KOPT-K1 (cell line): ENCODE results near the gene SIX2.

Experiments
- H3K27ac ChIP-seq: fragments of 200-600 bp; sonication (generic); 2 replicates; pipeline ENCODE4 v1.5.1; 2016; ENCODE audit warnings: antibody characterized with exemption, mild to moderate bottlenecking, low read depth, low read length; ENCODE audit not compliant: poor library complexity, severe bottlenecking
- H3K36me3 ChIP-seq: fragments of 200-600 bp; sonication (generic); 2 replicates; pipeline ENCODE4 v1.5.1; 2017; ENCODE audit warnings: antibody characterized with exemption, mild to moderate bottlenecking, low read length, moderate library complexity; ENCODE audit not compliant: insufficient read depth
- H3K9me3 ChIP-seq: fragments of 200-600 bp; sonication (generic); 2 replicates; pipeline ENCODE4 v1.5.1; 2017; ENCODE audit warnings: antibody characterized with exemption, low read length, mild to moderate bottlenecking; ENCODE audit not compliant: insufficient read depth, poor library complexity, severe bottlenecking

SIX2 gene

GRCh38 chr2:45011121-45011520 is 1.9 kb upstream of the SIX2 start:
- H3K36me3 ChIP-seq = no peaks in the 10 kb centered on the region
- no peaks in the 10 kb centered on the region for H3K9me3 ChIP-seq
- no peak overlapping the region for H3K27ac ChIP-seq

GRCh38 chr2:45010702-45011012 is 1.4 kb upstream of the SIX2 start:
- no peaks in the 10 kb centered on the region for H3K36me3 ChIP-seq
- no peak overlapping the region for H3K27ac ChIP-seq

GRCh38 chr2:45009928-45010701 is 863 bp upstream of the SIX2 start:
- H3K9me3 ChIP-seq = no peaks in the 10 kb centered on the region
- H3K36me3 ChIP-seq = no peaks in the 10 kb centered on the region
- H3K27ac ChIP-seq = no peak overlapping the region

More at GRCh38 chr2:45010702-45011012, 1.4 kb upstream of the SIX2 start:
- no peaks in the 10 kb centered on the region for H3K9me3 ChIP-seq

GRCh38 chr2:45008296-45009129 is 739 bp downstream of the SIX2 start:
- Histone ChIP-seq H3K27ac (no peak overlapping the region), H3K36me3 (no peaks in the 10 kb centered on the region), H3K9me3 (no peaks in the 10 kb centered on the region)

- Histone ChIP-seq H3K27ac (no peak overlapping the region), H3K36me3 (no peaks in the 10 kb centered on the region), H3K9me3 (no peaks in the 10 kb centered on the region)
Measured at GRCh38 chr2:45007961-45008295, 1.3 kb downstream of the SIX2 start.

GRCh38 chr2:45006942-45007287 is 2.3 kb downstream of the SIX2 start:
- Histone ChIP-seq H3K9me3 (no peaks in the 10 kb centered on the region), H3K36me3 (no peaks in the 10 kb centered on the region), H3K27ac (no peak overlapping the region)

GRCh38 chr2:45006041-45006941 is 3.0 kb downstream of the SIX2 start:
- no peaks in the 10 kb centered on the region for H3K36me3 ChIP-seq
- H3K27ac ChIP-seq = no peak overlapping the region
- H3K9me3 ChIP-seq = no peaks in the 10 kb centered on the region

GRCh38 chr2:45005261-45006002 is 3.8 kb downstream of the SIX2 start:
- Histone ChIP-seq H3K36me3 (no peaks in the 10 kb centered on the region), H3K27ac (no peak overlapping the region), H3K9me3 (no peaks in the 10 kb centered on the region)

- Histone ChIP-seq H3K9me3 (no peaks in the 10 kb centered on the region), H3K27ac (no peak overlapping the region), H3K36me3 (no peaks in the 10 kb centered on the region)
Measured at GRCh38 chr2:45004562-45005191, 4.6 kb downstream of the SIX2 start.

- no peak overlapping the region for H3K27ac ChIP-seq
- no peaks in the 10 kb centered on the region for H3K9me3 ChIP-seq
- H3K36me3 ChIP-seq = no peaks in the 10 kb centered on the region
Measured at GRCh38 chr2:45003579-45004551, 5.4 kb downstream of the SIX2 start.

- Histone ChIP-seq H3K36me3 (no peaks in the 10 kb centered on the region), H3K9me3 (no peaks in the 10 kb centered on the region), H3K27ac (no peak overlapping the region)
Measured at GRCh38 chr2:45002686-45003085, 6.6 kb downstream of the SIX2 start.

GRCh38 chr2:45001869-45002385 is 7.3 kb downstream of the SIX2 start:
- Histone ChIP-seq H3K36me3 (no peaks in the 10 kb centered on the region), H3K27ac (no peak overlapping the region), H3K9me3 (no peaks in the 10 kb centered on the region)
